SK-N-SH (cell line): ENCODE results near the gene CRACR2B. TPM values are rescaled to one million over a fixed set of nuclear protein-coding genes. Genes with fewer than 3 reads are reported as not detected.

Experiments used
- CTCF ChIA-PET: fragments of 300-600, 350-600 bp; formaldehyde crosslinking; extraction: SDS; loops from one replicate; lab custom pipeline; 2021; lab: Yijun Ruan, JAX
- POLR2A ChIA-PET: fragments of 350-600 bp; sonication (Branson Sonifier 250); formaldehyde crosslinking; extraction: SDS; loops from one replicate; lab custom pipeline; 2020; ENCODE audit warnings: antibody characterized with exemption, inconsistent platforms; lab: Yijun Ruan, JAX
- DNase-seq: peaks from one replicate; pipeline ENCODE4 v3.0.0; 2012
- H2AFZ ChIP-seq: fragments of 200-600 bp; sonication (generic); 2 replicates; pipeline ENCODE4 v1.8.1; 2016; ENCODE audit warnings: antibody characterized with exemption, mild to moderate bottlenecking, low read depth
- H3F3A ChIP-seq: fragments of 200-600 bp; sonication (generic); replicated peaks from 2 replicates; pipeline ENCODE3; 2016; ENCODE audit warnings: antibody characterized with exemption, mild to moderate bottlenecking; ENCODE audit not compliant: insufficient read depth
- H3K27ac ChIP-seq, 2 experiments: fragments of 200-500 bp in 1 of 2; fragments of 200-600 bp in 1 of 2; sonication (Bioruptor generic) in 1 of 2; sonication (generic), shearing (Covaris generic) in 1 of 2; 2 replicates each; pipeline versions ENCODE4 v1.5.1 to v1.6.1; 2014 to 2016; ENCODE audit warnings: low read depth in 2 of 2, inconsistent platforms in 1 of 2, low read length in 1 of 2, mild to moderate bottlenecking in 1 of 2, mixed read lengths in 1 of 2
- H3K27me3 ChIP-seq: fragments of 200-600 bp; sonication (generic), shearing (Covaris generic); 2 replicates; pipeline ENCODE4 v1.6.1; 2016; ENCODE audit warnings: mixed run types; ENCODE audit not compliant: insufficient read depth
- H3K36me3 ChIP-seq, 2 experiments: fragments of 200-500 bp in 1 of 2; fragments of 200-600 bp in 1 of 2; sonication (Bioruptor generic) in 1 of 2; sonication (generic) in 1 of 2; replicated peaks in 1 of 2; 2 replicates each; pipeline versions ENCODE3 to v1.5.1; 2014 to 2016; ENCODE audit warnings: low read length in 1 of 2, mild to moderate bottlenecking in 1 of 2; ENCODE audit not compliant: insufficient read depth in 2 of 2, control insufficient read depth in 1 of 2
- H3K4me1 ChIP-seq, 2 experiments: fragments of 200-500 bp in 1 of 2; fragments of 200-600 bp in 1 of 2; sonication (Bioruptor generic) in 1 of 2; sonication (generic), shearing (Covaris generic) in 1 of 2; 2 replicates each; pipeline versions ENCODE4 v1.5.1 to v1.6.1; 2014 to 2016; ENCODE audit warnings: low read depth in 1 of 2, low read length in 1 of 2, mixed run types in 1 of 2; ENCODE audit not compliant: insufficient read depth in 2 of 2, control insufficient read depth in 1 of 2
- H3K4me2 ChIP-seq: fragments of 200-600 bp; sonication (generic), shearing (Covaris generic); 2 replicates; pipeline ENCODE4 v1.6.1; 2017; ENCODE audit warnings: mixed run types
- H3K4me3 ChIP-seq, 2 experiments: fragments of 200-500 bp in 1 of 2; fragments of 200-600 bp in 1 of 2; sonication (Bioruptor generic) in 1 of 2; sonication (generic), shearing (Covaris generic) in 1 of 2; 2 replicates each; pipeline versions ENCODE4 v1.5.1 to v1.8.1; 2014 to 2016; ENCODE audit warnings: low read depth in 2 of 2, inconsistent platforms in 1 of 2, low read length in 1 of 2, mild to moderate bottlenecking in 1 of 2, mixed read lengths in 1 of 2, moderate library complexity in 1 of 2
- H3K79me2 ChIP-seq: fragments of 200-600 bp; sonication (generic); 2 replicates; pipeline ENCODE4 v1.8.1; 2017; ENCODE audit warnings: mild to moderate bottlenecking; ENCODE audit not compliant: insufficient read depth
- H3K9ac ChIP-seq: fragments of 200-600 bp; sonication (generic); 2 replicates; pipeline ENCODE4 v1.6.1; 2017; ENCODE audit warnings: mixed run types
- H3K9me2 ChIP-seq: fragments of 200-600 bp; sonication (generic); 2 replicates; pipeline ENCODE4 v1.6.1; 2017; ENCODE audit warnings: mixed run types
- H3K9me3 ChIP-seq: fragments of 200-600 bp; sonication (generic); 2 replicates; pipeline ENCODE4 v1.6.1; 2017; ENCODE audit warnings: mixed run types, mild to moderate bottlenecking, moderate library complexity
- H4K20me1 ChIP-seq: fragments of 200-600 bp; sonication (generic); 2 replicates; pipeline ENCODE4 v1.6.1; 2017; ENCODE audit warnings: mild to moderate bottlenecking, mixed run types; ENCODE audit not compliant: insufficient read depth
- CTCF ChIP-seq: fragments of 200-600 bp; sonication (generic); IDR thresholded peaks from 2 replicates; pipeline ENCODE4 v1.6.1; 2017; ENCODE audit warnings: antibody characterized with exemption, mild to moderate bottlenecking, moderate library complexity
- EZH2phosphoT487 ChIP-seq: fragments of 200-600 bp; sonication (generic); IDR thresholded peaks from 2 replicates; pipeline ENCODE4 v1.6.1; 2017; ENCODE audit warnings: low read depth, mixed run types, mild to moderate bottlenecking, antibody characterized with exemption, moderate library complexity, borderline replicate concordance
- IRF3 ChIP-seq: fragments of 150-350 bp; IDR thresholded peaks from 2 replicates; pipeline ENCODE4 v1.6.1; 2016; ENCODE audit warnings: mild to moderate bottlenecking, low read depth, low read length
- JUND ChIP-seq: IDR thresholded peaks from 2 replicates; pipeline ENCODE4 v1.4.0; 2012
- NRF1 ChIP-seq: IDR thresholded peaks from 2 replicates; pipeline ENCODE4 v1.6.1; 2012; ENCODE audit warnings: low read depth, mild to moderate bottlenecking, low read length
- PBX3 ChIP-seq: IDR thresholded peaks from 2 replicates; pipeline ENCODE4; 2012
- RAD21 ChIP-seq: IDR thresholded peaks from 2 replicates; pipeline ENCODE4 v1.6.1; 2012; ENCODE audit warnings: mild to moderate bottlenecking, low read length
- RFX5 ChIP-seq: IDR thresholded peaks from 2 replicates; pipeline ENCODE4 v1.6.1; 2012; ENCODE audit warnings: mild to moderate bottlenecking, improper control_type of control experiment, low read length
- RXRA ChIP-seq: IDR thresholded peaks from 2 replicates; pipeline ENCODE4 v1.4.0; 2012; ENCODE audit warnings: low read depth, mild to moderate bottlenecking, borderline replicate concordance
- TCF12 ChIP-seq: IDR thresholded peaks from 2 replicates; pipeline ENCODE4 v1.4.0; 2012
- TEAD4 ChIP-seq: IDR thresholded peaks from 2 replicates; pipeline ENCODE4 v1.4.0; 2012; ENCODE audit warnings: mild to moderate bottlenecking, borderline replicate concordance; ENCODE audit not compliant: insufficient read depth
- USF2 ChIP-seq: fragments of 150-350 bp; IDR thresholded peaks from 2 replicates; pipeline ENCODE4 v1.6.1; 2017; ENCODE audit warnings: antibody characterized with exemption, low read length, low read depth, borderline replicate concordance
- YY1 ChIP-seq: IDR thresholded peaks from 2 replicates; pipeline ENCODE4 v1.4.0; 2012; ENCODE audit warnings: low read depth, mild to moderate bottlenecking
- WGBS: methylation state at CpG from one replicate; pipeline ENCODE4 v1.1.6; 2017; ENCODE audit warnings: low lambda C conversion rate; 5-methylcytosine and 5-hydroxymethylcytosine counted together
- polyA plus RNA-seq, 3 experiments: library from polyadenylated mRNA; depleted of rRNA; stranded (reverse); fragments of >200 nt; gene quantifications; 2 replicates each; pipeline ENCODE4 v1.2.3, GENCODE V29; 2012
- TF ChIP-seq, protein P1 (sequence below): IDR thresholded peaks from 2 replicates; pipeline ENCODE4 v1.6.1; 2012; ENCODE audit warnings: mild to moderate bottlenecking, low read depth, low read length, moderate library complexity

CRACR2B gene
- polyA plus RNA-seq, 1 of the 3 experiments (the other 2 are of a cell fraction), result 1.1 TPM

DNA sequence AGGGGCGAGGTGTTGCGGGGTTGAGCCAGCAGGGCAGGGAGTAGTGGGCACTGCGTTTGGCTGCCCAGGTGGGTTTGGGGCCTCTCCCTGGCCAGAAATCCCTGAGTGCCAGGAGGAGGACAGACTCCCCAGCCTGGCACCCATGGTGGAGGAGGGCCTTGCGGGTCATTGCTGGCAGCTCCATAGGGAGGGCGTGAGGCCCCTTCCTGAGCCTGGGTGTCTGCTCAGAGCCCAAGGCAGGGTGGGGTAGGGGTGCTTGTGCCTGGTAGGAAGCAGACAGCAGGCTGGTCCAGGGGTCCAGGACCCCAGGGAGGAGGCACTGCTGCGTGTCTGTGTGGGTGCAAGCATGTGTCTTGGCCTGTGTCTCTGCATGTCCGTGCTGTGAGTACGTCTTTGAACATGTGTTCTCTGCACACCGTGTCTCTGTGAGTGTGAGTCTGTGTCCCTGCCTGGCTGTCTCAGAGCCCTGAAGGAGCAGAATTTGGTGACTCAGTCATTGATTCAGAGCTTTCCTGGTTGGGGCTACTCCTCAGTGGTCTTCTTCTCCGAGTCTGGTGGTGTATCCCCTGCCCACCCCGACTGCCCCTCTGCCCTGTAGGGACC is 18.9 kb downstream of the CRACR2B start (continued):
- TF ChIP-seq NRF1, result no peak
- TF ChIP-seq JUND, result no peak
- TF ChIP-seq RXRA, result no peak
- no peak for TF ChIP-seq TCF12
- no peak for TF ChIP-seq TEAD4

GRCh38 chr11:847876-848275 is 20.2 kb downstream of the CRACR2B start:
- Histone ChIP-seq H3K79me2 (peaks cover 63% of the 10 kb centered on the region), H2AFZ (no peak overlapping the region), H3K9me3 (no peaks in the 10 kb centered on the region), H3F3A (peaks cover 22% of the 10 kb centered on the region), H3K4me3 (no peak overlapping the region; a peak in 1 of 4 replicates), H3K9me2 (no peaks in the 10 kb centered on the region), H3K27ac (no peak overlapping the region), H3K4me2 (peak overlapping the region; percentile 86; the same call in 1 of the 2 replicates), H4K20me1 (peaks cover 41% of the 10 kb centered on the region), H3K4me1 (peaks cover 32 to 44% of the 10 kb centered on the region in 2 experiments; a peak in 3 of 4 replicates), H3K36me3 (no peaks in the 10 kb centered on the region), H3K9ac (no peak overlapping the region), H3K27me3 (no peaks in the 10 kb centered on the region)
- ChIA-PET CTCF (interaction anchor here (0.8 to 7.5 kb wide), 29 partner anchors 9 to 242 kb away, joined by 3 to 70 read pairs (median 5); partner anchors contain the start of gene MUC6), POLR2A (interaction anchor here (0.8 to 1.5 kb wide), 2 partner anchors 12 to 204 kb away, joined by 3 read pairs; no protein-coding TSS in a partner anchor)
- no peak for DNase-seq
- 100% methylated on average over 1 of the region's 18 CpGs for WGBS
- TF ChIP-seq YY1 (no peak), RAD21 (no peak), USF2 (no peak)

DNA sequence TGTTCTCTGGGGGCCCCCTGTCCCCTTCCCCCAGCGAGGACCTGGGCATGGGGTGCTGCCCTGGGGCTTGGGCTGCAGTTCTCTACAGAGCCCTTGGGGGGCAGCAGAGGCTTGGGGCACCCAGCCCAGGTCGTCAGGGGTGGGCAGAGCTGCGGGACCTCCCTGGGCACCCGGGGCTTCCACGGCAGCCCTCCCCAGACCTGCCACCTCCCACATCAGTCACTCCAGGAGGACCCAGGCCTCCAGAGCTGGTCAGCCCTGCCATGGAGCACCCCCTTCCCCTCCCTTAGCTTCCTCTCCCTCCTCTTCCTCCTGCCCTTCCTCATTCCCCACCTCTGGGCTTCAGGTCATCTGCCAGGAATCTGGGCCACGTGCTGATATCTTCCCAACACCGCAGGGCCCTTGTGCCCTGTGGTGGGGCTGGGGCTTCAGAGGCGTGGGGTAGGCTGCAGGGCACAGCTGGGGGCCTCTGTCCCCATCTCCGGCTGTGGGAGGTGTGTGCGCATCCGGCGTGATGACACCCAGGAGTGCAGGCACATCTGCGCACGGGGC is 20.7 kb downstream of the CRACR2B start:
- CTCF ChIA-PET, result interaction anchor here (0.7 to 7.5 kb wide), 29 partner anchors 9 to 242 kb away, joined by 3 to 70 read pairs (median 5); partner anchors contain the start of gene MUC6
- peaks cover 47% of the 10 kb centered on the region for H4K20me1 ChIP-seq
- H3K4me2 ChIP-seq, result peak overlapping the region; percentile 86
- no peak overlapping the region for H2AFZ ChIP-seq
- H3K27me3 ChIP-seq, result no peaks in the 10 kb centered on the region
- peaks cover 32 to 41% of the 10 kb centered on the region in 2 experiments; a peak in 3 of 4 replicates for H3K4me1 ChIP-seq
- DNase-seq, result peak; percentile 89
- H3K4me3 ChIP-seq, result peak overlapping the region in 1 of 2 experiments; percentile 26; a peak in 1 of 4 replicates
- 35% methylated on average over 13 of the region's 14 CpGs for WGBS
- peaks cover 20% of the 10 kb centered on the region for H3F3A ChIP-seq
- H3K9ac ChIP-seq, result no peak overlapping the region
- no peak overlapping the region for H3K27ac ChIP-seq
- no peaks in the 10 kb centered on the region for H3K9me2 ChIP-seq
- peaks cover 59% of the 10 kb centered on the region for H3K79me2 ChIP-seq
- H3K9me3 ChIP-seq, result no peaks in the 10 kb centered on the region
- H3K36me3 ChIP-seq, result no peaks in the 10 kb centered on the region
- POLR2A ChIA-PET, result interaction anchor here (1.5 kb wide), 1 partner anchor 203 kb away, joined by 3 read pairs; no protein-coding TSS in a partner anchor
- TF ChIP-seq, protein P1, sequence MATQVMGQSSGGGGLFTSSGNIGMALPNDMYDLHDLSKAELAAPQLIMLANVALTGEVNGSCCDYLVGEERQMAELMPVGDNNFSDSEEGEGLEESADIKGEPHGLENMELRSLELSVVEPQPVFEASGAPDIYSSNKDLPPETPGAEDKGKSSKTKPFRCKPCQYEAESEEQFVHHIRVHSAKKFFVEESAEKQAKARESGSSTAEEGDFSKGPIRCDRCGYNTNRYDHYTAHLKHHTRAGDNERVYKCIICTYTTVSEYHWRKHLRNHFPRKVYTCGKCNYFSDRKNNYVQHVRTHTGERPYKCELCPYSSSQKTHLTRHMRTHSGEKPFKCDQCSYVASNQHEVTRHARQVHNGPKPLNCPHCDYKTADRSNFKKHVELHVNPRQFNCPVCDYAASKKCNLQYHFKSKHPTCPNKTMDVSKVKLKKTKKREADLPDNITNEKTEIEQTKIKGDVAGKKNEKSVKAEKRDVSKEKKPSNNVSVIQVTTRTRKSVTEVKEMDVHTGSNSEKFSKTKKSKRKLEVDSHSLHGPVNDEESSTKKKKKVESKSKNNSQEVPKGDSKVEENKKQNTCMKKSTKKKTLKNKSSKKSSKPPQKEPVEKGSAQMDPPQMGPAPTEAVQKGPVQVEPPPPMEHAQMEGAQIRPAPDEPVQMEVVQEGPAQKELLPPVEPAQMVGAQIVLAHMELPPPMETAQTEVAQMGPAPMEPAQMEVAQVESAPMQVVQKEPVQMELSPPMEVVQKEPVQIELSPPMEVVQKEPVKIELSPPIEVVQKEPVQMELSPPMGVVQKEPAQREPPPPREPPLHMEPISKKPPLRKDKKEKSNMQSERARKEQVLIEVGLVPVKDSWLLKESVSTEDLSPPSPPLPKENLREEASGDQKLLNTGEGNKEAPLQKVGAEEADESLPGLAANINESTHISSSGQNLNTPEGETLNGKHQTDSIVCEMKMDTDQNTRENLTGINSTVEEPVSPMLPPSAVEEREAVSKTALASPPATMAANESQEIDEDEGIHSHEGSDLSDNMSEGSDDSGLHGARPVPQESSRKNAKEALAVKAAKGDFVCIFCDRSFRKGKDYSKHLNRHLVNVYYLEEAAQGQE, result no peak
- TF ChIP-seq IRF3 (no peak), CTCF (peak; percentile 73), RXRA (no peak), PBX3 (no peak), RFX5 (no peak), EZH2phosphoT487 (no peak), TEAD4 (no peak)
